Measurements from ENCODE around the gene SMG9. TPM values are rescaled to one million over a fixed set of nuclear protein-coding genes. Genes with fewer than 3 reads are reported as not detected.

The SMG9 gene
- total and polyA plus RNA-seq, 4 donors: 5.4 to 8.9 (median 5.8) TPM

GRCh38 chr19:43779147-43779819 is 24.5 kb upstream of the SMG9 start:
- Histone ChIP-seq H3K9me3 (ENCODE audit: control insufficient read depth in 4 of 4, low read length in 3 of 4) (no peaks in the 10 kb centered on the region), H3K27me3 (ENCODE audit: control insufficient read depth in 4 of 4, insufficient read depth in 4 of 4, low read length in 3 of 4) (no peaks in the 10 kb centered on the region), H3K27ac (ENCODE audit: low read depth in 1 of 2, low read length in 2 of 2) (no peak overlapping the region), H3K36me3 (ENCODE audit: control insufficient read depth in 4 of 4, insufficient read depth in 3 of 4, low read depth in 1 of 4, low read length in 3 of 4) (no peaks in the 10 kb centered on the region), H3K4me1 (ENCODE audit: control insufficient read depth in 4 of 4, insufficient read depth in 4 of 4, low read length in 3 of 4) (peaks cover 2 to 4% (median 3%) of the 10 kb centered on the region in 4 donors), H3K9ac (ENCODE audit: low read depth in 1 of 2, low read length in 2 of 2) (no peak overlapping the region), H3K4me3 (ENCODE audit: low read depth in 1 of 3, low read length in 3 of 3) (no peak overlapping the region)
- TF ChIP-seq MAX (IDR thresholded peaks at IDR 0.05) (no peak), TAF1 (conservative IDR thresholded peaks at IDR 0.05) (no peak), RXRA (IDR thresholded peaks at IDR 0.05) (no peak), SP1 (IDR thresholded peaks at IDR 0.05) (no peak), GABPA (IDR thresholded peaks at IDR 0.05 in 1 of 2, conservative IDR thresholded peaks at IDR 0.05 in 1 of 2) (no peak), YY1 (IDR thresholded peaks at IDR 0.05) (no peak), CTCF (IDR thresholded peaks at IDR 0.05; ENCODE audit: low read depth, low read length, missing input control) (no peak)
- WGBS: 55% methylated on average over 16 of the region's 16 CpGs
- no peak for DNase-seq (ENCODE audit: low spot score)

- no peak for DNase-seq (ENCODE audit: low spot score)
- Histone ChIP-seq H3K9me3 (ENCODE audit: control insufficient read depth in 4 of 4, low read length in 3 of 4) (no peaks in the 10 kb centered on the region), H3K4me1 (ENCODE audit: control insufficient read depth in 4 of 4, insufficient read depth in 4 of 4, low read length in 3 of 4) (peaks cover 5 to 8% (median 6%) of the 10 kb centered on the region in 4 donors), H3K27me3 (ENCODE audit: control insufficient read depth in 4 of 4, insufficient read depth in 4 of 4, low read length in 3 of 4) (peaks cover 0 to 4% (median 0%) of the 10 kb centered on the region in 4 donors), H3K27ac (ENCODE audit: low read depth in 1 of 2, low read length in 2 of 2) (no peak overlapping the region), H3K36me3 (ENCODE audit: control insufficient read depth in 4 of 4, insufficient read depth in 3 of 4, low read depth in 1 of 4, low read length in 3 of 4) (no peaks in the 10 kb centered on the region), H3K9ac (ENCODE audit: low read depth in 1 of 2, low read length in 2 of 2) (no peak overlapping the region), H3K4me3 (ENCODE audit: low read depth in 1 of 3, low read length in 3 of 3) (no peak overlapping the region)
- 87% methylated on average over 1 of the region's 1 CpG for WGBS
- TF ChIP-seq HNF4G (IDR thresholded peaks at IDR 0.05) (no peak), FOXA2 (IDR thresholded peaks at IDR 0.05) (no peak), YY1 (IDR thresholded peaks at IDR 0.05) (no peak), HNF4A (conservative IDR thresholded peaks at IDR 0.05) (no peak), TAF1 (conservative IDR thresholded peaks at IDR 0.05) (no peak), ATF3 (IDR thresholded peaks at IDR 0.05) (no peak), RAD21 (IDR thresholded peaks at IDR 0.05) (no peak), REST (IDR thresholded peaks at IDR 0.05) (no peak), ZBTB33 (IDR thresholded peaks at IDR 0.05) (no peak), GABPA (IDR thresholded peaks at IDR 0.05 in 1 of 2, conservative IDR thresholded peaks at IDR 0.05 in 1 of 2) (no peak), FOXA1 (IDR thresholded peaks at IDR 0.05) (no peak), RXRA (IDR thresholded peaks at IDR 0.05) (no peak), EGR1 (IDR thresholded peaks at IDR 0.05; ENCODE audit: low read depth in 2 of 2) (no peak), SP1 (IDR thresholded peaks at IDR 0.05) (no peak)
Measured at GRCh38 chr19:43778651-43779050, 23.9 kb upstream of the SMG9 start.
